B cell (primary cell): ENCODE measurements around the gene RPL6. TPM values are rescaled to one million over a fixed set of nuclear protein-coding genes. Genes with fewer than 3 reads are reported as not detected.
"Not testable (repeated sequence)": the region's sequence is repeated elsewhere in the genome, so short reads cannot be mapped to it uniquely, and the experiment has no call there.

ENCODE experiments used
- ATAC-seq: fragments of 200-7000 bp; cut with Tn5 transposase; one replicate; pipeline ENCODE4 v1.10.0; 2021; ENCODE audit warnings: low read depth, mild to moderate bottlenecking, moderate number of reproducible peaks, moderate library complexity
- CTCF ChIA-PET: fragments of 350-600 bp; sonication (Branson Sonifier 250); formaldehyde crosslinking; loops from one replicate; lab custom pipeline; 2021; ENCODE audit warnings: antibody characterized with exemption, inconsistent platforms; lab: Charles Lee
- POLR2A ChIA-PET: fragments of 350-600 bp; sonication (Branson Sonifier 250); formaldehyde crosslinking; loops from one replicate; lab custom pipeline; 2021; ENCODE audit warnings: antibody characterized with exemption; lab: Charles Lee
- DNase-seq: peaks from one replicate; pipeline ENCODE4 v3.0.0; 2013
- H2AFZ ChIP-seq: 2 replicates; pipeline ENCODE4 v1.6.1; 2012; ENCODE audit warnings: mild to moderate bottlenecking, low read depth, low read length; ENCODE audit not compliant: insufficient read depth, poor library complexity, severe bottlenecking
- H3K27ac ChIP-seq, 2 donors: 1 replicate in 1 of 2; 2 replicates in 1 of 2; pipeline ENCODE4 v1.5.1; 2012 to 2013; ENCODE audit warnings: low read length in 2 of 2, mild to moderate bottlenecking in 2 of 2, moderate library complexity in 1 of 2
- H3K27me3 ChIP-seq, 4 experiments: fragments of 200-600 bp in 1 of 4; sonication (generic) in 1 of 4; replicated peaks in 1 of 4; 1 replicate in 2 of 4; 2 replicates in 2 of 4; pipeline versions ENCODE4 v1.6.1 to v1.7.0; 2013 to 2016; ENCODE audit warnings: low read length in 3 of 4, mild to moderate bottlenecking in 2 of 4, mixed read lengths in 1 of 4, moderate library complexity in 1 of 4; ENCODE audit not compliant: insufficient read depth in 4 of 4, control insufficient read depth in 3 of 4; ENCODE audit errors: control extremely low read depth in 1 of 4
- H3K36me3 ChIP-seq, 2 experiments: replicated peaks in 1 of 2; 1 replicate in 1 of 2; 2 replicates in 1 of 2; pipeline versions ENCODE4 v1.6.1 to v1.7.1; 2013; ENCODE audit warnings: low read length in 1 of 2; ENCODE audit not compliant: insufficient read depth in 2 of 2, control insufficient read depth in 1 of 2; ENCODE audit errors: control extremely low read depth in 1 of 2, extremely low read depth in 1 of 2
- H3K4me1 ChIP-seq, 2 donors: fragments of 200-600 bp in 1 of 2; sonication (generic) in 1 of 2; 1 replicate in 1 of 2; 2 replicates in 1 of 2; pipeline versions ENCODE4 v1.5.1 to v1.6.1; 2013 to 2017; ENCODE audit warnings: low read length in 2 of 2; ENCODE audit not compliant: control insufficient read depth in 2 of 2, insufficient read depth in 2 of 2
- H3K4me2 ChIP-seq: replicated peaks from 2 replicates; pipeline ENCODE3; 2012; ENCODE audit warnings: mild to moderate bottlenecking, low read depth, low read length; ENCODE audit not compliant: poor library complexity, severe bottlenecking
- H3K4me3 ChIP-seq, 5 experiments: fragments of 200-600 bp in 1 of 5; sonication (generic) in 1 of 5; 1 replicate in 3 of 5; 2 replicates in 2 of 5; pipeline versions ENCODE4 v1.5.1 to v1.7.0; 2011 to 2016; ENCODE audit warnings: low read length in 4 of 5, mild to moderate bottlenecking in 4 of 5, low read depth in 2 of 5, control low read depth in 1 of 5, moderate library complexity in 1 of 5; ENCODE audit not compliant: insufficient read depth in 1 of 5; ENCODE audit errors: control extremely low read depth in 1 of 5, extremely low read depth in 1 of 5
- H3K79me2 ChIP-seq: fragments of 200-600 bp; sonication (generic); one replicate; pipeline ENCODE4 v1.6.0; 2016; ENCODE audit warnings: low read length; ENCODE audit not compliant: control insufficient read depth, insufficient read depth
- H3K9ac ChIP-seq: fragments of 200-600 bp; sonication (generic); 2 replicates; pipeline ENCODE4 v1.6.1; 2017; ENCODE audit warnings: mild to moderate bottlenecking, low read length, moderate library complexity
- H3K9me3 ChIP-seq, 3 donors: one replicate each; pipeline versions ENCODE4 v1.6.1 to v1.7.1; 2013; ENCODE audit warnings: low read length in 2 of 3; ENCODE audit not compliant: control insufficient read depth in 2 of 3, insufficient read depth in 1 of 3; ENCODE audit errors: control extremely low read depth in 1 of 3
- H4K20me1 ChIP-seq: 2 replicates; pipeline ENCODE4 v1.6.0; 2012; ENCODE audit warnings: mild to moderate bottlenecking, low read length; ENCODE audit not compliant: insufficient read depth, control insufficient read depth, poor library complexity, severe bottlenecking
- H3K27ac Mint-ChIP-seq: one replicate; pipeline ENCODE4 v1.8.0; 2021; ENCODE audit warnings: mixed read lengths
- H3K27me3 Mint-ChIP-seq: one replicate; pipeline ENCODE4 v1.8.0; 2021; ENCODE audit warnings: mixed read lengths
- H3K4me1 Mint-ChIP-seq: one replicate; pipeline ENCODE4 v1.8.0; 2021; ENCODE audit warnings: mixed read lengths
- H3K4me3 Mint-ChIP-seq: one replicate; pipeline ENCODE4 v1.8.0; 2021; ENCODE audit warnings: mixed read lengths
- H3K9me3 Mint-ChIP-seq: one replicate; pipeline ENCODE4 v1.8.0; 2022; ENCODE audit warnings: mixed read lengths; ENCODE audit not compliant: insufficient read depth
- CTCF ChIP-seq: fragments of 200-600 bp; IDR thresholded peaks from one replicate; pipeline ENCODE4 v1.8.0; 2022; ENCODE audit warnings: antibody characterized with exemption, mild to moderate bottlenecking
- EZH2 ChIP-seq: IDR thresholded peaks from 2 replicates; pipeline ENCODE4 v1.6.1; 2012; ENCODE audit warnings: borderline replicate concordance, low read depth, mild to moderate bottlenecking, moderate library complexity, low read length; ENCODE audit not compliant: insufficient read depth, poor library complexity, severe bottlenecking
- WGBS: methylation state at CpG from one replicate; pipeline ENCODE4 v1.1.5; 2013; ENCODE audit warnings: missing lambda C conversion rate; ENCODE audit not compliant: insufficient coverage; 5-methylcytosine and 5-hydroxymethylcytosine counted together
- intact Hi-C: fragments of 100-400 bp; cut with micrococcal nuclease; formaldehyde crosslinking; loops from one replicate; pipeline ENCODE4 v1.10.0; 2022
- polyA plus RNA-seq: library from polyadenylated mRNA; depleted of rRNA; stranded (reverse); fragments of >200 nt; gene quantifications from 2 replicates; pipeline ENCODE4 v1.2.3, GENCODE V29; 2012
- total RNA-seq, 2 donors: library from RNA; stranded (reverse); fragments of 120-200 nt in 1 of 2; gene quantifications; 1 replicate in 1 of 2; 2 replicates in 1 of 2; pipeline versions ENCODE4 v1.2.3 to v1.2.4, GENCODE V29; 2013 to 2022

The RPL6 gene
- total and polyA plus RNA-seq, 2 donors (not counting 1 experiment from before 2014, with no cell fraction given): 1,336 to 1,621 TPM

GRCh38 chr12:112458330-112458729, 48.9 kb upstream of the RPL6 start:
- no peaks in the 10 kb centered on the region for H3K9me3 ChIP-seq
- TF ChIP-seq EZH2: no peak
- no peak for TF ChIP-seq CTCF
- no peaks in the 10 kb centered on the region for H3K27me3 ChIP-seq
- Mint-ChIP-seq H3K9me3 (no peaks in the 10 kb centered on the region), H3K4me1 (no peaks in the 10 kb centered on the region), H3K4me3 (no peak overlapping the region), H3K27ac (no peak overlapping the region), H3K27me3 (no peaks in the 10 kb centered on the region)
- H3K36me3 ChIP-seq: peaks cover 9 to 45% of the 10 kb centered on the region in 2 experiments
- H3K27ac ChIP-seq: no peak overlapping the region
- intact Hi-C loops: no loop called here
- 100% methylated on average over 2 of the region's 4 CpGs for WGBS
- CTCF ChIA-PET: no interaction called here
- no peaks in the 10 kb centered on the region for H4K20me1 ChIP-seq
- POLR2A ChIA-PET: no interaction called here
- H3K4me2 ChIP-seq: no peak overlapping the region
- H3K9ac ChIP-seq: no peak overlapping the region
- ATAC-seq (no peak), DNase-seq (no peak)
- no peak overlapping the region for H3K4me3 ChIP-seq
- no peaks in the 10 kb centered on the region for H3K4me1 ChIP-seq
- H3K79me2 ChIP-seq: peaks cover 5% of the 10 kb centered on the region
- no peak overlapping the region for H2AFZ ChIP-seq

- H3K4me1 Mint-ChIP-seq, H3K9me3 Mint-ChIP-seq, H2AFZ ChIP-seq, DNase-seq, H3K79me2 ChIP-seq, H3K27ac ChIP-seq, intact Hi-C loops, H3K4me3 Mint-ChIP-seq, H3K9me3 ChIP-seq, CTCF ChIA-PET, H3K4me3 ChIP-seq, H3K27me3 ChIP-seq, POLR2A ChIA-PET, H3K27ac Mint-ChIP-seq, H4K20me1 ChIP-seq, H3K9ac ChIP-seq, ATAC-seq, H3K27me3 Mint-ChIP-seq, H3K4me1 ChIP-seq, H3K4me2 ChIP-seq: not testable (repeated sequence)
- WGBS: no CpG with 5 or more reads among the region's 1 CpG
- H3K36me3 ChIP-seq: peaks cover 9 to 48% of the 10 kb centered on the region in 2 experiments
Measured at GRCh38 chr12:112457142-112457541, 47.7 kb upstream of the RPL6 start.
